Fibroblast of lung (primary cell): ENCODE measurements around the gene COMT. TPM values are rescaled to one million over a fixed set of nuclear protein-coding genes. Genes with fewer than 3 reads are reported as not detected.

Experiments
- DNase-seq, 2 donors: peaks; one replicate each; pipeline versions ENCODE4 v3.0.0 to v3.0.0-alpha.2; 2010; ENCODE audit warnings: low read depth in 2 of 2
- H2AFZ ChIP-seq: 2 replicates; pipeline ENCODE4 v1.5.1; 2012; ENCODE audit warnings: low read length, control low read depth, inconsistent platforms
- H3K27ac ChIP-seq: 2 replicates; pipeline ENCODE4 v1.5.1; 2011; ENCODE audit warnings: low read length, control low read depth; ENCODE audit not compliant: insufficient read depth
- H3K27me3 ChIP-seq: 2 replicates; pipeline ENCODE4 v1.5.1; 2011; ENCODE audit warnings: mild to moderate bottlenecking, low read length; ENCODE audit not compliant: control insufficient read depth, insufficient read depth
- H3K36me3 ChIP-seq: 2 replicates; pipeline ENCODE4 v1.5.1; 2011; ENCODE audit warnings: low read length; ENCODE audit not compliant: control insufficient read depth, insufficient read depth
- H3K4me1 ChIP-seq: 2 replicates; pipeline ENCODE4 v1.5.1; 2011; ENCODE audit warnings: low read length; ENCODE audit not compliant: control insufficient read depth, insufficient read depth; ENCODE audit errors: extremely low read depth
- H3K4me2 ChIP-seq: 2 replicates; pipeline ENCODE4 v1.5.1; 2011; ENCODE audit warnings: low read length, control low read depth; ENCODE audit not compliant: insufficient read depth; ENCODE audit errors: extremely low read depth
- H3K4me3 ChIP-seq, 4 experiments: fragments of 200-600 bp in 1 of 4; sonication (generic) in 1 of 4; replicated peaks in 1 of 4; 2 replicates each; pipeline ENCODE4 v1.5.1; 2011 to 2016; ENCODE audit warnings: low read length in 4 of 4, low read depth in 3 of 4, mild to moderate bottlenecking in 3 of 4, control low read depth in 2 of 4, inconsistent platforms in 1 of 4, mixed read lengths in 1 of 4; ENCODE audit not compliant: insufficient read depth in 1 of 4; ENCODE audit errors: control extremely low read depth in 1 of 4
- H3K79me2 ChIP-seq: 2 replicates; pipeline ENCODE4 v1.5.1; 2012; ENCODE audit warnings: mild to moderate bottlenecking, low read length, inconsistent platforms; ENCODE audit not compliant: control insufficient read depth, insufficient read depth
- H3K9ac ChIP-seq: 2 replicates; pipeline ENCODE4 v1.5.1; 2011; ENCODE audit warnings: mild to moderate bottlenecking, low read length, control low read depth; ENCODE audit not compliant: insufficient read depth
- H3K9me3 ChIP-seq: 2 replicates; pipeline ENCODE4 v1.5.1; 2012; ENCODE audit warnings: low read depth, low read length; ENCODE audit not compliant: control insufficient read depth, insufficient read depth
- H4K20me1 ChIP-seq: 2 replicates; pipeline ENCODE4 v1.5.1; 2011; ENCODE audit warnings: low read length; ENCODE audit not compliant: control insufficient read depth, insufficient read depth; ENCODE audit errors: extremely low read depth
- CTCF ChIP-seq, 2 donors: IDR thresholded peaks in 1 of 2; conservative IDR thresholded peaks in 1 of 2; 1 replicate in 1 of 2; 2 replicates in 1 of 2; pipeline ENCODE4 v1.5.1; 2011 to 2012; ENCODE audit warnings: low read length in 2 of 2, control low read depth in 1 of 2, inconsistent platforms in 1 of 2, low read depth in 1 of 2, mild to moderate bottlenecking in 1 of 2
- EZH2 ChIP-seq: IDR thresholded peaks from 2 replicates; pipeline ENCODE4 v1.5.1; 2012; ENCODE audit warnings: low read length, control low read depth, mild to moderate bottlenecking; ENCODE audit errors: missing control alignments
- polyA plus RNA-seq, 2 donors: library from polyadenylated mRNA; depleted of rRNA in 1 of 2; stranded (reverse) in 1 of 2; unstranded in 1 of 2; fragments of >200 nt; gene quantifications; 2 replicates each; pipeline ENCODE4 v1.2.1, GENCODE V29; 2011 to 2012; ENCODE audit warnings: missing spikeins in 1 of 2
- total RNA-seq: library from RNA; depleted of rRNA; stranded (reverse); fragments of >200 nt; gene quantifications from 2 replicates; pipeline ENCODE4 v1.2.1, GENCODE V29; 2014

COMT gene
- total and polyA plus RNA-seq, 2 donors (not counting 1 experiment from before 2014, with no cell fraction given) = 208 to 305 TPM

GRCh38 chr22:19992921-19993355 is 51.4 kb downstream of the COMT start:
- H3K4me2 ChIP-seq = no peak overlapping the region
- H3K9me3 ChIP-seq = no peaks in the 10 kb centered on the region
- no peaks in the 10 kb centered on the region for H4K20me1 ChIP-seq
- DNase-seq = no peak
- H3K36me3 ChIP-seq = no peaks in the 10 kb centered on the region
- no peak overlapping the region for H3K4me3 ChIP-seq
- H3K27ac ChIP-seq = no peak overlapping the region
- peaks cover 11% of the 10 kb centered on the region for H3K4me1 ChIP-seq
- peaks cover 2% of the 10 kb centered on the region for H3K27me3 ChIP-seq
- no peak overlapping the region for H2AFZ ChIP-seq
- H3K79me2 ChIP-seq = no peaks in the 10 kb centered on the region
- H3K9ac ChIP-seq = no peak overlapping the region
- TF ChIP-seq CTCF (conservative IDR thresholded peaks at IDR 0.05 in 1 of 2, IDR thresholded peaks at IDR 0.05 in 1 of 2; ENCODE audit: low read depth in 1 of 2, low read length in 2 of 2) (no peak), EZH2 (no peak)

- peaks cover 11% of the 10 kb centered on the region for H3K4me1 ChIP-seq
- H3K27ac ChIP-seq = no peak overlapping the region
- H4K20me1 ChIP-seq = no peaks in the 10 kb centered on the region
- DNase-seq = no peak
- no peaks in the 10 kb centered on the region for H3K36me3 ChIP-seq
- TF ChIP-seq EZH2 (no peak), CTCF (conservative IDR thresholded peaks at IDR 0.05 in 1 of 2, IDR thresholded peaks at IDR 0.05 in 1 of 2; ENCODE audit: low read depth in 1 of 2, low read length in 2 of 2) (no peak)
- H3K4me2 ChIP-seq = no peak overlapping the region
- peaks cover 3% of the 10 kb centered on the region for H3K27me3 ChIP-seq
- no peak overlapping the region for H3K9ac ChIP-seq
- no peaks in the 10 kb centered on the region for H3K9me3 ChIP-seq
- no peaks in the 10 kb centered on the region for H3K79me2 ChIP-seq
- H3K4me3 ChIP-seq = no peak overlapping the region
- no peak overlapping the region for H2AFZ ChIP-seq
These were observed 52.4 kb downstream of the COMT start for GRCh38 chr22:19993926-19994325.

- Histone ChIP-seq H4K20me1 (no peaks in the 10 kb centered on the region), H2AFZ (peak overlapping the region; percentile 12), H3K4me2 (peak overlapping the region; percentile 7), H3K9me3 (no peaks in the 10 kb centered on the region), H3K27me3 (peaks cover 4% of the 10 kb centered on the region), H3K27ac (no peak overlapping the region), H3K36me3 (no peaks in the 10 kb centered on the region), H3K79me2 (no peaks in the 10 kb centered on the region), H3K4me1 (peaks cover 11% of the 10 kb centered on the region), H3K4me3 (no peak overlapping the region), H3K9ac (no peak overlapping the region)
- no peak for TF ChIP-seq EZH2
- no peak for TF ChIP-seq CTCF (conservative IDR thresholded peaks at IDR 0.05 in 1 of 2, IDR thresholded peaks at IDR 0.05 in 1 of 2; ENCODE audit: low read depth in 1 of 2, low read length in 2 of 2)
- peak in 1 of 2 donors; percentile 78 for DNase-seq
These were observed 53.5 kb downstream of the COMT start for GRCh38 chr22:19994851-19995610.
